Mammary epithelial cell (primary cell): ENCODE measurements around the gene PDCD6IP.

Source experiments
- EZH2 ChIP-seq: IDR thresholded peaks from 2 replicates; pipeline ENCODE4 v1.6.1; 2012; ENCODE audit warnings: low read length, inconsistent platforms, borderline replicate concordance
- TF ChIP-seq, protein P1 (sequence below), 2 donors: IDR thresholded peaks in 1 of 2; conservative IDR thresholded peaks in 1 of 2; 2 replicates each; pipeline ENCODE4 v1.5.1; 2011 to 2012; ENCODE audit warnings: inconsistent platforms in 2 of 2, low read length in 2 of 2, mild to moderate bottlenecking in 2 of 2, control low read depth in 1 of 2, low read depth in 1 of 2; ENCODE audit not compliant: insufficient read depth in 1 of 2; ENCODE audit errors: extremely low read depth in 1 of 2

DNA sequence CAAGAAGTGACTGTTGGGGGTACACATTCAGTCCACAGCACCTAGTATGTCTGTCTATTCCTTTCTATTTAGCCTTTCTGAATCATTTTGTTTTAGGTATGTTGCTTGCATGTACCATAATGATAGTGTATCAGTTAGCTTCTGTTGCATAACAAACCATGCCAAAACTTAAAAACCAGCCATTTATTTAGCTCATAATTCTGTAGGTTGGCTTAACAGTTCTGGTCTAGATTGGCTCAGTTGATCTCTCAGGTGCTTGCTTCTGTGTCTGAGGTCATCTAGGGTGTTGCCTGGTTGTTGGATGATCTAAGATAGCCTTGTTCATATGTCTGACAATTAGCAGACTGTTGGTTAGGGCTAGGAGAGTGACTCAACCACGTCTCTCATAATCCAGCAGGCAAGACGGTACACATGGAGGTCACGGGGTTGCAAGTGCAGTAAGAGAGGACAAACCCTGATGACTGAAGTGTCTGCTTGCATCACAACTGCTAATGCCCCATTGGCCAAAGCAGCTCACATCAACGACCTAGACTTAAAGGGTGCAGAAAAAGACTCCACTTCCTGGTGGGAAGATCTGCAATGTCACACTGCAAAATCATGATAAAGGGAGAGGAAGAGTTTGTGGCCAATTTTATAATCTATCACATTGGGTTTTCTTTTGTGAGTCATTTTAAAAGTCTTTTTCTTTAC lies 6.8 kb upstream of the PDCD6IP start:
- TF ChIP-seq, protein P1, sequence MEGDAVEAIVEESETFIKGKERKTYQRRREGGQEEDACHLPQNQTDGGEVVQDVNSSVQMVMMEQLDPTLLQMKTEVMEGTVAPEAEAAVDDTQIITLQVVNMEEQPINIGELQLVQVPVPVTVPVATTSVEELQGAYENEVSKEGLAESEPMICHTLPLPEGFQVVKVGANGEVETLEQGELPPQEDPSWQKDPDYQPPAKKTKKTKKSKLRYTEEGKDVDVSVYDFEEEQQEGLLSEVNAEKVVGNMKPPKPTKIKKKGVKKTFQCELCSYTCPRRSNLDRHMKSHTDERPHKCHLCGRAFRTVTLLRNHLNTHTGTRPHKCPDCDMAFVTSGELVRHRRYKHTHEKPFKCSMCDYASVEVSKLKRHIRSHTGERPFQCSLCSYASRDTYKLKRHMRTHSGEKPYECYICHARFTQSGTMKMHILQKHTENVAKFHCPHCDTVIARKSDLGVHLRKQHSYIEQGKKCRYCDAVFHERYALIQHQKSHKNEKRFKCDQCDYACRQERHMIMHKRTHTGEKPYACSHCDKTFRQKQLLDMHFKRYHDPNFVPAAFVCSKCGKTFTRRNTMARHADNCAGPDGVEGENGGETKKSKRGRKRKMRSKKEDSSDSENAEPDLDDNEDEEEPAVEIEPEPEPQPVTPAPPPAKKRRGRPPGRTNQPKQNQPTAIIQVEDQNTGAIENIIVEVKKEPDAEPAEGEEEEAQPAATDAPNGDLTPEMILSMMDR (conservative IDR thresholded peaks at IDR 0.05 in 1 of 2, IDR thresholded peaks at IDR 0.05 in 1 of 2; ENCODE audit: extremely low read depth in 1 of 2, insufficient read depth in 1 of 2, low read depth in 1 of 2, low read length in 2 of 2), result no peak
- no peak for TF ChIP-seq EZH2
